ENCODE results near the gene TRIM63. TPM values are rescaled to one million over a fixed set of nuclear protein-coding genes. Genes with fewer than 3 reads are reported as not detected.

The TRIM63 gene
- total RNA-seq, 2 experiments from 2014 or later, result not detected

- POLR2A ChIA-PET, result no interaction called here
- CTCF ChIA-PET, result interaction anchor here (0.5 to 1.8 kb wide), 5 partner anchors 30 to 1542 kb away, joined by 3 to 9 read pairs (median 3); partner anchors contain the start of gene SELENON
Observed at GRCh38 chr1:26066160-26066559, 1.3 kb downstream of the TRIM63 start.

GRCh38 chr1:26064553-26064952, 2.9 kb downstream of the TRIM63 start:
- ChIA-PET POLR2A (no interaction called here), CTCF (interaction anchor here (0.6 kb wide), 1 partner anchor 28 kb away, joined by 3 read pairs; no protein-coding TSS in a partner anchor)

GRCh38 chr1:26060832-26061574, 6.4 kb downstream of the TRIM63 start:
- CTCF ChIA-PET, result no interaction called here
- POLR2A ChIA-PET, result no interaction called here

GRCh38 chr1:26059906-26060305, 7.5 kb downstream of the TRIM63 start:
- POLR2A ChIA-PET, result no interaction called here
- CTCF ChIA-PET, result no interaction called here

- ChIA-PET POLR2A (no interaction called here), CTCF (interaction anchor here (0.9 to 1.1 kb wide), 2 partner anchors 25 to 162 kb away, joined by 3 read pairs; no protein-coding TSS in a partner anchor)
Observed at GRCh38 chr1:26058052-26058595, 9.3 kb downstream of the TRIM63 start.

- ChIA-PET POLR2A (no interaction called here), CTCF (interaction anchor here (1.1 kb wide), 1 partner anchor 24 kb away, joined by 3 read pairs; no protein-coding TSS in a partner anchor)
Observed at GRCh38 chr1:26057189-26057588, 10.2 kb downstream of the TRIM63 start.

- ChIA-PET POLR2A (no interaction called here), CTCF (interaction anchor here (1.3 kb wide), 1 partner anchor 19 kb away, joined by 6 read pairs; no protein-coding TSS in a partner anchor)
Observed at GRCh38 chr1:26055041-26055440, 12.4 kb downstream of the TRIM63 start.

GRCh38 chr1:26053718-26054560, 13.5 kb downstream of the TRIM63 start:
- CTCF ChIA-PET, result interaction anchor here (1.3 kb wide), 1 partner anchor 18 kb away, joined by 6 read pairs; no protein-coding TSS in a partner anchor

GRCh38 chr1:26050248-26050640, 17.2 kb downstream of the TRIM63 start:
- ChIA-PET POLR2A (no interaction called here), CTCF (interaction anchor here (1.0 kb wide), 1 partner anchor 14 kb away, joined by 3 read pairs; no protein-coding TSS in a partner anchor)

More at GRCh38 chr1:26053718-26054560, 13.5 kb downstream of the TRIM63 start:
- POLR2A ChIA-PET, result no interaction called here

- POLR2A ChIA-PET, result no interaction called here
- CTCF ChIA-PET, result interaction anchor here (1.0 kb wide), 1 partner anchor 14 kb away, joined by 3 read pairs; no protein-coding TSS in a partner anchor
Observed at GRCh38 chr1:26049531-26050247, 17.7 kb downstream of the TRIM63 start.

GRCh38 chr1:26047278-26047874, 20.1 kb downstream of the TRIM63 start:
- POLR2A ChIA-PET, result no interaction called here
- CTCF ChIA-PET, result no interaction called here

GRCh38 chr1:26046246-26047095, 21.0 kb downstream of the TRIM63 start:
- POLR2A ChIA-PET, result no interaction called here
- CTCF ChIA-PET, result interaction anchor here (1.2 to 2.0 kb wide), 2 partner anchors 10 to 12 kb away, joined by 3 to 6 read pairs; no protein-coding TSS in a partner anchor

GRCh38 chr1:26045722-26046245, 21.6 kb downstream of the TRIM63 start, which contains the start of gene SLC30A2:
TSS of gene SLC30A2 (minus strand) at chr1:26046118. CDS start at chr1:26045896, 222 bp downstream.
- ChIA-PET CTCF (interaction anchor here (1.2 to 2.0 kb wide), 2 partner anchors 10 to 12 kb away, joined by 3 to 6 read pairs; no protein-coding TSS in a partner anchor), POLR2A (no interaction called here)

GRCh38 chr1:26044971-26045721, 22.3 kb downstream of the TRIM63 start:
- ChIA-PET POLR2A (no interaction called here), CTCF (interaction anchor here (1.2 to 2.0 kb wide), 2 partner anchors 9 to 11 kb away, joined by 3 to 6 read pairs; no protein-coding TSS in a partner anchor)

- CTCF ChIA-PET, result interaction anchor here (2.0 kb wide), 1 partner anchor 8 kb away, joined by 6 read pairs; no protein-coding TSS in a partner anchor
- POLR2A ChIA-PET, result no interaction called here
Observed at GRCh38 chr1:26044414-26044813, 23.0 kb downstream of the TRIM63 start.

- POLR2A ChIA-PET, result no interaction called here
- CTCF ChIA-PET, result interaction anchor here (1.2 kb wide), 1 partner anchor 11 kb away, joined by 3 read pairs; no protein-coding TSS in a partner anchor
Observed at GRCh38 chr1:26043765-26044164, 23.7 kb downstream of the TRIM63 start.

GRCh38 chr1:26041978-26042377, 25.5 kb downstream of the TRIM63 start:
- CTCF ChIA-PET, result interaction anchor here (1.2 kb wide), 1 partner anchor 12 kb away, joined by 3 read pairs; no protein-coding TSS in a partner anchor
- POLR2A ChIA-PET, result no interaction called here
